GM12878 (cell line): ENCODE measurements around the gene NME7. TPM values are rescaled to one million over a fixed set of nuclear protein-coding genes. Genes with fewer than 3 reads are reported as not detected.

Source experiments
- ATAC-seq: fragments of 200-7000 bp; cut with Tn5 transposase; 3 replicates; pipeline ENCODE4 v1.9.1; 2020; ENCODE audit warnings: mild to moderate bottlenecking, moderate library complexity
- BruUV-seq: library from RNA; stranded (reverse); fragments of 400-500 nt; replicated peaks from 2 replicates; lab custom pipeline; 2021; lab: Mats Ljungman, UMichigan
- CTCF ChIA-PET: fragments of 300-600 bp; sonication (Branson Sonifier 250); formaldehyde crosslinking; extraction: SDS; loops from one replicate; lab custom pipeline; 2021; ENCODE audit warnings: inconsistent platforms; lab: Yijun Ruan, JAX
- POLR2A ChIA-PET: fragments of 350-600 bp; formaldehyde crosslinking; extraction: SDS; loops from one replicate; lab custom pipeline; 2021; ENCODE audit warnings: inconsistent platforms; lab: Charles Lee
- RAD21 ChIA-PET: fragments of 300-600 bp; sonication (Branson Sonifier 250); formaldehyde crosslinking; loops from one replicate; lab custom pipeline; 2023; ENCODE audit warnings: antibody characterized with exemption; ENCODE audit not compliant: unreplicated experiment; lab: Charles Lee
- SMC1A ChIA-PET: fragments of 300-600 bp; sonication (Branson Sonifier 250); formaldehyde crosslinking; loops from one replicate; lab custom pipeline; 2023; ENCODE audit not compliant: unreplicated experiment, uncharacterized antibody; lab: Charles Lee
- DNase-seq: peaks from one replicate; pipeline ENCODE4 v3.0.0-alpha.2; 2011; ENCODE audit warnings: low read depth, low spot score
- FAIRE-seq: peaks from 3 replicates; lab custom pipeline; 2011; peaks lifted over from hg19 to GRCh38; lab: Jason Lieb, UNC
- H2AFZ ChIP-seq: 2 replicates; pipeline ENCODE4 v1.6.0; 2011; ENCODE audit warnings: low read depth, low read length, control low read depth; ENCODE audit not compliant: control insufficient read depth
- H3K27ac ChIP-seq: 2 replicates; pipeline ENCODE4 v1.5.1; 2011; ENCODE audit warnings: control low read depth; ENCODE audit not compliant: control insufficient read depth, insufficient read depth
- H3K27me3 ChIP-seq, 2 experiments: replicated peaks in 1 of 2; 2 replicates each; pipeline versions ENCODE4 v1.6.0 to v1.6.1; 2011; ENCODE audit warnings: low read length in 1 of 2; ENCODE audit not compliant: control insufficient read depth in 2 of 2, insufficient read depth in 2 of 2
- H3K36me3 ChIP-seq, 2 experiments: 2 replicates each; pipeline ENCODE4 v1.5.1; 2011; ENCODE audit warnings: low read length in 1 of 2; ENCODE audit not compliant: control insufficient read depth in 2 of 2, insufficient read depth in 2 of 2
- H3K4me1 ChIP-seq: 2 replicates; pipeline ENCODE4 v1.6.1; 2011; ENCODE audit warnings: mild to moderate bottlenecking, low read length, moderate library complexity, mixed read lengths; ENCODE audit not compliant: control insufficient read depth, insufficient read depth
- H3K4me2 ChIP-seq: 2 replicates; pipeline ENCODE4 v1.6.0; 2011; ENCODE audit warnings: control low read depth; ENCODE audit not compliant: control insufficient read depth, insufficient read depth
- H3K4me3 ChIP-seq: fragments of 200-600 bp; sonication (generic); 2 replicates; pipeline ENCODE4 v1.5.1; 2016
- H3K79me2 ChIP-seq: 2 replicates; pipeline ENCODE4 v1.6.0; 2011; ENCODE audit warnings: low read length; ENCODE audit not compliant: control insufficient read depth, insufficient read depth
- H3K9ac ChIP-seq: 2 replicates; pipeline ENCODE4 v1.8.0; 2011; ENCODE audit warnings: low read length, control low read depth, mixed read lengths; ENCODE audit not compliant: control insufficient read depth, insufficient read depth
- H3K9me3 ChIP-seq: replicated peaks from 3 replicates; pipeline ENCODE4 v1.5.1; 2011; ENCODE audit warnings: mild to moderate bottlenecking, low read length; ENCODE audit not compliant: control insufficient read depth, insufficient read depth
- H4K20me1 ChIP-seq: 2 replicates; pipeline ENCODE4 v1.6.0; 2011; ENCODE audit not compliant: control insufficient read depth, insufficient read depth
- E2F4 ChIP-seq: IDR thresholded peaks from 2 replicates; pipeline ENCODE4 v1.6.1; 2012; ENCODE audit warnings: low read depth, low read length, improper control_type of control experiment
- HDAC2 ChIP-seq: fragments of 200-600 bp; sonication (generic); IDR thresholded peaks from 2 replicates; pipeline ENCODE4 v1.6.1; 2017
- HDAC6 ChIP-seq: fragments of 200-600 bp; sonication (generic); IDR thresholded peaks from one replicate; pipeline ENCODE4 v1.8.0; 2017; ENCODE audit warnings: antibody characterized with exemption; ENCODE audit not compliant: unreplicated experiment
- RAD21 ChIP-seq: IDR thresholded peaks from 2 replicates; pipeline ENCODE4 v1.6.1; 2011; ENCODE audit warnings: mild to moderate bottlenecking, low read depth, low read length, moderate library complexity; ENCODE audit not compliant: insufficient read depth
- SUZ12 ChIP-seq: fragments of 200-600 bp; sonication (generic); IDR thresholded peaks from one replicate; pipeline ENCODE4 v1.6.1; 2018; ENCODE audit warnings: antibody characterized with exemption, mild to moderate bottlenecking; ENCODE audit not compliant: unreplicated experiment
- ZNF24 ChIP-seq: fragments of 450-650 bp; IDR thresholded peaks from 2 replicates; pipeline ENCODE4 v1.6.1; 2017; ENCODE audit warnings: antibody characterized with exemption, mild to moderate bottlenecking
- WGBS: methylation state at CpG from one replicate; pipeline ENCODE4 v1.1.6; 2016; ENCODE audit warnings: low lambda C conversion rate; ENCODE audit not compliant: insufficient replicate concordance, insufficient coverage; ENCODE audit errors: missing lambda C conversion rate; 5-methylcytosine and 5-hydroxymethylcytosine counted together
- in situ Hi-C: fragments of 300-500 bp; cut with MboI; formaldehyde crosslinking; loops from 9 replicates; pipeline ENCODE4 v1.14.3; 2018; ENCODE audit warnings: mixed read lengths
- intact Hi-C: fragments of 100-400 bp; cut with micrococcal nuclease; formaldehyde crosslinking; loops from one replicate; pipeline ENCODE4 v1.14.2; 2022; ENCODE audit not compliant: unreplicated experiment
- polyA plus RNA-seq, 11 experiments: library from polyadenylated mRNA; depleted of rRNA in 4 of 11; unstranded in 6 of 11; stranded (reverse) in 5 of 11; fragments of >200 nt; fragmentation: Nextera tagmentation in 4 of 11; fragmentation: Illumina TruSeq in 1 of 11; extraction: Ambion mirVana in 4 of 11; extraction: Trizol in 1 of 11; gene quantifications; 1 replicate in 1 of 11; 2 replicates in 10 of 11; pipeline versions ENCODE4 v1.2.1 to v1.2.3, GENCODE V29; 2011 to 2016; ENCODE audit warnings: inconsistent platforms in 2 of 11, missing spikeins in 2 of 11, low read depth in 1 of 11
- total RNA-seq, 4 experiments: library from RNA; depleted of rRNA in 3 of 4; stranded (reverse); fragments of >200 nt in 3 of 4; fragmentation: Illumina TruSeq in 1 of 4; extraction: Trizol in 1 of 4; gene quantifications; 2 replicates each; pipeline versions ENCODE4 v1.2.1 to v1.2.3, GENCODE V29; 2013 to 2021

NME7 gene
- total and polyA plus RNA-seq, 10 of the 15 experiments (the other 5 are each of a cell fraction or from before 2014, with no cell fraction given) = 1.5 to 15.6 (median 7.2) TPM

GRCh38 chr1:169250022-169250421, 117.6 kb downstream of the NME7 start (continued):
- TF ChIP-seq RAD21 = no peak
- TF ChIP-seq SUZ12 = no peak

- POLR2A ChIA-PET = no interaction called here
- RAD21 ChIA-PET = no interaction called here
- no peak for DNase-seq
- H3K4me1 ChIP-seq = no peaks in the 10 kb centered on the region
- no peaks in the 10 kb centered on the region for H3K9me3 ChIP-seq
- H3K27me3 ChIP-seq = no peaks in the 10 kb centered on the region
- H3K4me3 ChIP-seq = no peak overlapping the region
- FAIRE-seq = no peak
- no peaks in the 10 kb centered on the region for H4K20me1 ChIP-seq
- CTCF ChIA-PET = interaction anchor here (1.3 kb wide), 1 partner anchor 22 kb away, joined by 4 read pairs; no protein-coding TSS in a partner anchor
- no peak overlapping the region for H3K9ac ChIP-seq
- SMC1A ChIA-PET = interaction anchor here (0.9 to 1.4 kb wide), 2 partner anchors 10 to 98 kb away, joined by 3 to 4 read pairs; no protein-coding TSS in a partner anchor
- BruUV-seq = no TSS peak
- no peak overlapping the region for H3K4me2 ChIP-seq
- intact Hi-C loops = no loop called here
- in situ Hi-C loops = no loop called here
- 62% methylated on average over 1 of the region's 1 CpG for WGBS
- TF ChIP-seq HDAC6 (no peak), E2F4 (no peak), SUZ12 (no peak), HDAC2 (no peak), ZNF24 (no peak)
- no peaks in the 10 kb centered on the region for H3K79me2 ChIP-seq
- H2AFZ ChIP-seq = no peak overlapping the region
- no peaks in the 10 kb centered on the region for H3K36me3 ChIP-seq
- no peak overlapping the region for H3K27ac ChIP-seq
- no peak for ATAC-seq
Measured at GRCh38 chr1:169249611-169250010, 118.0 kb downstream of the NME7 start.
